AG08396 (cell line): ENCODE data around the gene MAPKBP1.

Source experiments
- DNase-seq: peaks from one replicate; pipeline ENCODE4 v3.0.0; 2012; ENCODE audit warnings: low spot score, mixed read lengths

Gene MAPKBP1

DNA sequence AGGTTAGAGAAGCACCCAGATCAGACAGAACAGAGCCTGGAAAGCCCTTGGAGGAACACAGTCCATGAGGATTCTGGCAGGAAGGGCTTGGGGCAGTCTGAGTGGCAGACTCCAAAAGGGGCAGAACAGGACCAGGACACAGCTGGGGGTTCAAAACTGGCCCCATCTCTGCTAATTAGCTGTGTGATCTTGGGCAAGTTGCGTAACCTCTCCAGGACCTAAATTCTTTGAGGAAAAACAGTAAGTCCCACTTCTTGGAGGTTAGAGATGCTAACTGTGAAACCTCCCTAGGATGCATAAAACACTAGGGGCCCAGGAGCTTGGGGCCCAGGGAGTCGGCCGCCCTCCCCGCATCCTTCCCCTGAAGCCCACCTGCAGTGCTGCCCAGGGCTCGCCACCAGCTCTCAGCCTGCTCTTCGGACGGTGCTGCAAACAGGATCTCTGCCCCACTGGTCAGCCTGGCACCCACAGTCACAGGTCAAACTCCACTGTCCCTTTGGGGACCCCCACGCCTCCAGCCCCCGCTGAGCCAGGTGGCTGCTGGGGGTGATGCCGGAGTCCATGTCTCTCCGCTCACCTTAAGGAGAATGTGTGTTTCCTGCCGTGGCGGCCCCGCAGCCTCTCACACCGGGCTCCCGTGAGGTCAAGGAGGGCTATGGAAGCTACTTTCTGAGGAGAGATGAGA is 76.3 kb downstream of the MAPKBP1 start:
- DNase-seq, result no peak

DNA sequence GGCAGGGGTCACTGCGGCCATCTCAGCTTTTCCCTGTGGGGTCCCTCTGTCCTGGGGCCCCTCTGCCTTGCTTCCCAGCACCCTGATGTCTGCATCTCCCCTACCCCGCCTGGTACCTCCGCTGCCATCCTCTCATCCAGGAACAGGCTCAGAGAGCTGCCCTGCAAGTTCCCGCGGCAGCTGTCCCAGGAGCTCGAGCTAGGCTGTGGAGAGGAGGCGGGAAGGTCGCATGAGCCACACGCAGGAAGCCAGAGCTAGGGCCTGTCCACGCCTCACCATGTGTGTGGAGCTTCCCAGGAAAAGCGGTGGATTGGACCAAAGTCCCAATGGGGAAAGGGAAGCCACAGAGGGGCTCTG is 76.9 kb downstream of the MAPKBP1 start:
- DNase-seq, result no peak

DNA sequence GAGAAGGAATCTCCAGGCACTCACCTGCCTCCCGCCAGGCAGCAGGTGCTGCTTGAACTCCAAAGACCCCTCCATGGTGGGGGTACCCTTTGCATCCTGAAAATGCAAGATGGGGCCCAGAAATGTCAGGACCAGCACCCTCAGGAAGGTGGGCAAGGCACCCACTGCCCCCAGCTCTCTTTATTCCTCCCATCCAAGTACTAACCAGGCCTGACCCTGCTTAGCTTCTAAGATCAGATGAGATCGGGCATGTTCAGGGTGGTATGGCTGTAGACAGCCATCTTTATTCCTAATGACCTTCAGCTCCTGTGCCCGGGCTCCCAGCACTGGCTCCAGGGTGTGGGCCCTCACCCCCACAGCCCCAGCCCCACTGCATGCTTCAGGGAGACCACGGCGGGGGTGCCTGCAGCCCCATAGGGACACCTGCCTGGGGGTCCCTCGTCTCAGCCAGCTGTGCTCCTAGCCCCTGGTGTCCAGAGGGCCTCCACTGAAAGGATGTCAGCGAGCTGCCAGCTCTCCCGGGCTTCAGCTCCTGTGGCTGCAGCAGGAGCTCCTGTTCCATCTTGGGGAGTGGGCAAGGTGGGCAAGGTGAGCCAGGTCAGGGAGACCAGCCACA is 77.6 kb downstream of the MAPKBP1 start:
- no peak for DNase-seq

DNA sequence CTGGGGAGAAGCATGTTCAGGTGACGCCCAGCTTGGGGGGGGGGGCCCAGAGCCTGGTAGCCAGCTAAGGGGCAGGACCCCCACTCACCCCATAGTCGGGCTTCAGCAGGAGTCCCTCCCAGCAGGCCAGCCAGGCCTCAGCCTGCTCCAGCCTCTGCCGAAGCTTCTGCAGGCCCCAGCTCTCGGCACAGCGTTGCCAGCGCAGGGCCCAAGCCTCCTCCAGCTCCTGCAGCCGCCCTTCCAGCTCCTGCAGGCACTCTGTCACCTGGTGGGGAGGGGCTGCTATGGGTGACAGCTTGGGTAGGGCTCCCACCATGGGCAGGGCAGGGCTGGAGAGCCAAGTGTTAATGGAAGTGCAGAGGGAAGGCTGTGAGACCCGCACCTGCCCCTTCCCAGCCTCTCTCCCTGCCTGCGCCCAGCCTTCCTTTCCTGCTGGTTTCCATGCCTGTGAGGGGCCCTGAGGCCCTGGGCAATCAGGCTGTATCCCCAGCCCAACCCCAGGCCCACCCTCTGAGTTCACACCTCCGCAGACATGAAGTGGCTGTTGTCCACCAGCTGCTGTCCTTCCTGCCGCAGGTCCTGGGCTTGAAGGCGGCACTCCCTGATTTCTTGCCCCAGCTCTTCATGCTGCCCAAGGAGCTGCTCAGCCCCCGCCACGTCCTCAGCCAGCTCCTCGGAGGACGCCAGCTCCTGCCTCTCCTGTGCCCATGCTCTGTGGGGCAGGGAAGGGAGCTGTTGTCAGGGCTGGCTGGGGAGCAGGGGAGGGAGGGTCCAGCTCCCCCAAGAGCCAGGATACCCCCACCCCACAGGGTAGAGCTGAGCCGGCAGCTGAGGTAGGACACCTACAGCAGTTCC is 78.7 kb downstream of the MAPKBP1 start:
- no peak for DNase-seq

DNA sequence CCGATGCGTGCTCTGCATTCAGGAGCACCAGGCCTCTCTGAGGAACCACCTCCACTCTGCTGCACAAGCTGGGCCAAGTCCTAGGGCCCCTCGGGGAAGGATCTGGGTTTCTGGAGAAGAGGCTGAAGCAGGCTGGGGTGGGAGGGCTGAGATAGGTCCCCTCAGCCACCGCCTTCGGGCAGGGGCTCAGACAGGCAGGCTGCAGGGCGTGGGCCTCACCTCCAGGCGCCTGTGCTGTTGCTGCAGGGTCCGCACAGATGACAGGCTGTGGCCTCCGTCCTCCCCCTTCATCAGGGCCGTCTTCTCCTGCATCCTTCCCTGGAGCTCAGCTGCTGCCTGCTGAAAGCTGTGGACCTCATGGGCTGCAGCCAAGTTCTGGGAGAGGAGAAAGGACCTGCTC is 79.5 kb downstream of the MAPKBP1 start:
- DNase-seq, result no peak

DNA sequence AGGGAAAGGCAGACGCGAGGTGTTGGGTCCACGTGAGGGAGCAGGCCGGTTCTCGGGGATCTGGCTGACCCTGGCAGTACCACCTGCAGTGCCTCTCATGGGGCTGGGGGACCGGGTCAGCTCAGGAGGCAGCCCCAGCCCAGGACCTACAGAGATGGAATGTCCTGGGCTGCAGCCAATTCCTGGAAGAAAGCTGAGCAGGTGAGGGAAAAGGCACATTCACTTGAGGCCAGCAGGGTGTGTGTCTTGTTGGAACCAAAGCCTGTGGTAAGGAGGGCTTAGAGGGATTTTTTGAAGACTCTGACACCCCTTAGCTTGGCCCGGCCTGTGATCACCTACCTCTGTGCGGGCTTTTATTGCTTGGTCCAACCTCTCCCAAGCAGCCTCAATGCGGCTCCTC is 80.2 kb downstream of the MAPKBP1 start:
- no peak for DNase-seq

DNA sequence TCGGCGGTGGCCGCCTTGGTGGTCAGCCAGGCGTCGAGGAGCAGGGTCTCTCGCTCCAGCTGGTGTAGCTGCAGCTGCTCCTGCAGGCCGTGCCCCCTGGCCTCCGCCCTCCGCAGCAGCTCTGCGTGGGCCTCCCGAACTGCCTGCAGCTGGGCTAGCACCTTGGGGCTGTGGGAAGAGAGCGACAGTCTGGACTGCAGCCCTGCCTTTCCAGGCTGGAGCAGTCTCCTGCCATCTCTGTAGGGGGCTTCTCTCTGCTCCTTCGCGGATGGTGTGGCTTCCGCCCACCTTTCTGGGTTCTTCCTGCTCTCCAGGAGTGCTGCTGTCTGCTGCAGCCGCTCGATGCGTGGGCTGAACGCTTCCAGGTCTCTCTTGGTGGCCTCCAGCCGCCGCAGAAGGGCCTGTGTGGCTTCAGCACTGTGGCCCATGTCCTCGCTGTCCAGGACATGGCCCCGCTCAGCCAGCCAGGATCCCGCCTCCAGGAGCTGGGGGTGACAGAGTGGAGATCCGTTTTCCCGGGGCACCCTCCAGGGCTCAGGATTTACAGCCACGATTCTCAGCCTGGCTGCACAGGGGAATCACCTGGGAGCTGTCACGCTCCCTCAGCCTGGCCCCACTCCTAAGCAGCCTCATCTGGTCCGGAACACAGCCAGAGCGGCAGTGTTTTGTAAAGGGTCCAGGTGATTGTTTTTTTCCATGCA is 81.1 kb downstream of the MAPKBP1 start:
- DNase-seq, result no peak

DNA sequence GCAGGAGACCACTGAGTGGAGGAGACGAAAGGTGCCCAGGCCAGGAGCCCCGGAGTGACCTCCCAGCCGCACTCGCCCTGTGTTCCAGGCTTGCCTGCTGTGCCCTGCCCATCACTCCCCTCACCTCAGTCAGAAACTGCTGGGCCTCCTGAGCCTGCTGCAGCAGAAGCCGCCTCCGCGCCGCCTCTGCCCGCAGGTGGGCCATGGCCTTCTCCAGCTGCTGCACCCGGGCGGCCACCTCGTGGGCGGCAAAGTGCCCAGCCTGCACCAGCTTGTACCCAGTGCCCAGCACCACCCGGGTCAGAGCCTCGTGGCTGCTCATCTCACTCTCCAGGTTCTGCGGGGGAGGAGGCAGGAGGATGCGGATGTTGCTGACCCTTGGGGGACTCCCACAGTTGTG is 82.0 kb downstream of the MAPKBP1 start:
- DNase-seq, result no peak

DNA sequence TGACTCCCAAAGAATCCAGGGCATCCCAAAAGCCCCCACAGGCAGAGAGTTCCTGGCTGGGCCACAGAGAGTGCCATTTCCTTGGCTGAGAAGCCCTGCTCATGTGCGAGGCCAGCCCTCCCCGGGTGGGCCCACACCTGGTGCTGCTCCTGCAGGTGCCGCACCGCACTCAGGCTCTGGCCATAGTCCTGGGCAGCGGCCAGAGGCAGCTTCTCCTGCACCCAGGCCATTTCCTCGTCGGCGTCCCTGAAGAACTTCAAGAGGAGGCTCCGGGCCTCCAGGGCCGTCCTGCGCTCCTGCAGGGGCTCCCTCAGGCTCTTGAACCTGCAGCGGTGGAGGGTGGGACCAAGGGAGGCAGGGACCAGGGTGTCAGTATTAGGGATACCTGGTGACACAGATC is 82.4 kb downstream of the MAPKBP1 start:
- no peak for DNase-seq

DNA sequence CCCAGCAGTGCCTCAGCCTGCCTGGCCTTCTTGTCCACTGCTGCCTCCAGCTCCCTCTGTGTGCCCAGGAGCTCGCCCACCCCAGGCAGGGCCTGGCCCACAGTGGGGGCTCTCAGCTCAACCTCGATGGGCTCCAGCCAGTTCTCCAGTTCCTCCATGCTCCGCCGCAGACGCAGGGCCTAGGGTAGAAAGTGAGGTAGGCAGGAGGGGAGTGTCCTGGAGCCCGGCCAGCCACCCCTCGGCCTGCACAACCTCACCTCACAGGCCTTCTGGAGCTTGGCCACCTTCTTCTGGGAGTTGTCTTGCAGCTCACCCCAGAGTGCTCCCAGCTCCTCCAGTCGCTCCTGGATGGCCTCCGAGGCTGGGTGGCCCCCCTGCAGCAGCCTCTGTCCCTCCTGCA is 83.0 kb downstream of the MAPKBP1 start:
- DNase-seq, result no peak

DNA sequence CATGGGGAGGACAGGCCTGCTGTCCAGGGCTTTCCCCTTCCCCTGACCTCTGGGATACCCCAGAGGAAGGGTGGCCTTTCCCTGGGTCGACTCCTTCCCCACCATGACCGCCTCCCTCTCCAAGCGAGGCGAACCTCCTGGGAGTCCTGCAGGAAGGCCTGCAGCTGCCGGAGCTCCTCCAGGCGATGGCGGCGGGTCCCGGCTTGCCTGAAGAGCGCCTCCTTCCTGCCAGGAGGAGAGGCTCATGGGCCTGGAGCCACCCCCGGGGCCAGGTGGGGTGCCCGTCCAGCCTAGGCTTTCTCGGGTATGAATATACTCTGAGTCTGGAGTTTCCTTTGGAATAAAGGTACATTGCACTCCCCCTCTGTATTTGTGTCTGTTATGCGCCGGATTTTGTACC is 84.5 kb downstream of the MAPKBP1 start:
- DNase-seq, result no peak

DNA sequence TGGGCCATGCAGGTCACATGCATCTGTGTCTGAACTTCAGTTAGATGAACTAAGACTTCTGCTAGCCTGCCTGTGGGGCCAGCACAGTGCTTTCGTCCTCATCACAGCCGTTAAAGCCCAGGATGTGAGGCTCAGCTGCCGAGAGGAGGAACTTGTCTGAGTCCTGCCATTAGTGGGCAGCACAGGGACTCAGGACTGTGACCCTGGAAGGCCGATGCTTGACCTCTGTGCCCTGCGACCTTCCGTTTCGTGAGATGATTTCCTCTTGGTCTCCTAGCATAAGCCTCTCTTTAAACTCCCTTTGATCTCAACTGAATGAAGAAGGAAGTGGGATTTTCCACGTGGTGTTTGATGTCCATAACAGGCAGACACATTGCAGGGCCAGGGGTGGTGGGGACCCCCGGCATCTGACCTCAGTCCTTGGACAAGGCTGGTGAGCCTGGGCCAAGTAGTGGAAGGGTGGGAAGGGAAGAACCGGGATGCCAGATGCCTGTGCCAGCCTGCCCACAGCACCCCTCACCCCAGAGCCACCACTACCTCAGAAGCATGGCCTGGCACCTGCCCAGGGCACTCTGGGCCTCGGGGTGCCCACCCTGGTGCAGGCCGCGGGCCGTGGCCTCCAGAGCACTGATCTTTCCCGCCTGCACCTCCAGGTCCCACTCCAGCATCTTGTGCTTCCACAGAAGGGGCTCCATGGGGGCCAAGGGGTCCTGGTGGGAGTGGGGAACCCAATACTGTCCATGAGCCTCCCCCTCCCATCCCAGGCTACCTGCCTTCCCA is 86.0 kb downstream of the MAPKBP1 start:
- no peak for DNase-seq

DNA sequence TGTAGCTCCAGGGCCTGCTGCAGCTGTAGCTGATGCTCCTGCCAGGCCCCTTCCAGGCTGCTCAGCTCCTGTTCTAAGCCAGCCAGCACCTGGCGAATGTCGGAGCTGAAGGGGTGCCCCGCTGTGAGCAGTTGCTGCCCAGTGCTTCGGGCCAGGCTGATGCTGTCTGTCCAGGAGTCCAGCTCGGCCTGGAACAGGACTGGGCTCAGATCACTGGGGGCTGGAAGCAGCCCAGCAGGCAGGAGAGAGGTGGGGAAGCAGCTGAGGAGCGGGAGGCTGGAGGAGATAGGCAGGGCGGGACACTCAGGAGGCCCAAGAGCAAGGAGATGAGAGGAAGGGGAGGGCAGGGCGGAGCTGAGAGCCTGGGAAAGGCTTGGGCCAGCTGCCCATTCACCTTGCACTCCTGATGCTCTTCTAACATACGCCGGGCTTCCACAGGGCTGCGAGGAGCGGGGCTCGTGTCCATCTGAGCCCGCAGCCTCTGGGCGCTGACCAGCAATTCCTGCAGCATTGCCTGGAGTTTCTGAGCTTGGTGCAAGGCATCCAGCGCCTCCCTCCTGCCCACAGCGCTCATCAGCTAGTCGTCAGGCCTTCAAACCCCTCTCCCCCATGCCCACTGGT is 87.6 kb downstream of the MAPKBP1 start:
- no peak for DNase-seq

DNA sequence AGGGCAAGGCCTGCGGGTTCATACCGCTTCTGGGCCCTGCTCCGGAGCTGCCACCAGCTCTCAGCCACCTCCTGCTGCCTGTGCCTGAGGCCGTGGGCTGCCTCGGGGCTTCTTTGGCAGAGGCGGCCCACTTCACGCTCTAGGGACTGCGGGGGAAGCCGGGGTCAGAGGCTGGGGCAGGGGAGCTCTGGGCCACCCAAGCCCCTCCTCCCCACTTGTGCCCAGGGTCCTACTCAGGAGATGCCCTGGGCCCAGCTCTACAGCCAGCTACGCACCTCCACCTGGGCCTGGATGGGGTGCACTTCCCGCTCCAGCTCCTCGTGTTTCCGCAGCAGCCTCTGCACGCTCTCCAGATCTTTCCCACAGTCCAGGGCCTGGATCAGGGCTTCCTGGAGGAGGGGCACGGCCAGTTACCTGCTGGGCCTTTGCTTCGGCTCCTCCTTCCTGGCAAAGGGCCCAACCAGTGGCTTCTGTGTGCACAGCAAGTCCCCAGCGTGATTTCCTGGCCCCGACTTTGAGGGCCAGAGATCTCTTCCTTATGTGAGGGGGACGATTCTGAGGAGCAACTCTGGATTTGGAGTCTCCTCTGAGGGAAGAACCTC is 88.3 kb downstream of the MAPKBP1 start:
- DNase-seq, result no peak

DNA sequence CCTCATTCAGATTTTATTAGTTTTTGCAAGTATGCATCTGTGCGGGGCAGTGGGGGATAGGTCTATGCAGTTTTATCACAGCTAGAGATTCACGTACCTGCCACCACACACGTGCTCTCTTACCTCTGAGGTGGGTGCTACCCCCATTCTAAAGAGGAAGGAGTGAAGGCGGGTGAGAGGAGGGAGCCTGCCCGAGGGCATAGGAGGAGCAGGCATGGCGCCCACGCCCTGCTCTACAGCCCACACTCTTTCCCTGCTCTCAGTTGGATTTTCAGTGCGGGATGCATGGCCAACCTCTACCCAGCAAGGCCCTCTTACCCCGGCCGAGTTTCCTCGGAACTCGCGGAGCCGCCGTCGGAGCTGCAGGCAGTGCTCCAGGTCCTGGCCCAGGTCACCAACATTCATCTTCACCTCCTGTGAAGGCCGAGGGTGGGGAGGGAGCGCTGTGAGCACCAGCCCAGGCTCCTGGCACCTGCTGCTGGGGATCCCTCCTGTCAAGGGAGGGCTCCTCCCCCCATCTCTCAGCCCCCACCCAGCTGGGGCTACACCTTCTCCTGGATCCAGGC is 91.3 kb downstream of the MAPKBP1 start:
- DNase-seq, result no peak

DNA sequence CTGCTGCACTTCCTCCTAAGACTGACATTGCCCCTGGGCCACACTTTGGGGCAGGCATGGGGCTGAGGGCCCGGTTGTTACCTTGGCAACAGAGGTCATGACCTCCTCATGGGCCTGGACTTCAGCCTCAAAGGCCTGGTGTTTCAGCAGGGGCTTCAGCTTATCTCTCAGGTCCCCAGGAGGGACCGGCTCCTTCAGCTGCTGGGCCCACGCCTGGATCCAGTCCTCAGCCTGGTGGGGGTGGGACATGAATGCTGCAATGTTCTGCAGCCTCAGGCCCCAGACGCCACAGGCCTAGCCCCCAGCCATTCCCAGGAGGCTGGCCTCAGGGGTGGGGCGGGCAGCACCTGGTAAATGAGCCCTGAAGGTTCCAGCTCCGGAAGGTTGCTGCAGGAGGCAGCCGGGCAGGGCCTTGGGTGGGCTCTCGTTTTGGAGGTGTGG is 92.0 kb downstream of the MAPKBP1 start:
- no peak for DNase-seq

DNA sequence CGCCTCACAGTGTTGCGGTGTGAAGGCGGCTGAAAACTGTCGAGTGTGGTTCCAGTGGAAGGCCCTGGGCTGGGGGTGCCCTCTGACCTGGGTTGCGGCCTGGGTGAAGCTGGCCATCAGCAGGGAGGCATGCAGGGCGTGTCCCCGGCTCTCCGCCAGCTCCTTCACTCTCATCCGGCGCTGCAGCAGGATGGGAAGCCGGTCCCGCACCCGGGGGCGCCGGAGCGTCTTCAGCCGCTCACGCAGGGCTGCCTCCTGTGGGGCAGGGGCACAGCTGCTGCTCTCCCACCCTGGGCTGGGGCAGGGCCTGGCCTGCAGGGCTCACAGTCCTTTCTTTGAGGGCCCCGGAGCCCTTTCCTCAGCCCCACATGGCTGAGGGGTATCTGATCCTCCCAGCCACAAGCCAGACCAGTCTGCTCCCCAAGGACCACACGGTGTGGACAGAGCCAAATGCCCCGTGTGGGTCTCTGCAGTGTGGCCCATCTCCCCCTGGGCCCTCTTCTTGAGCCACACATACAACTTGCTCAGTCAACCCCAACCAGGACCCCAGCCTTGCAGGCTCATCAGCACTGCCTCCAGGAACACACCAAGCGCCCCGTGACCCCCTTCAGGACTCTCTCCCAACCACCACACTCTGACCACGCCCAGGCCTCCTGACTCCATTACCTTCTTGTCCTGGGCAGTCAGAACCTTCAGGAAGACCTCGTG is 92.7 kb downstream of the MAPKBP1 start:
- no peak for DNase-seq

DNA sequence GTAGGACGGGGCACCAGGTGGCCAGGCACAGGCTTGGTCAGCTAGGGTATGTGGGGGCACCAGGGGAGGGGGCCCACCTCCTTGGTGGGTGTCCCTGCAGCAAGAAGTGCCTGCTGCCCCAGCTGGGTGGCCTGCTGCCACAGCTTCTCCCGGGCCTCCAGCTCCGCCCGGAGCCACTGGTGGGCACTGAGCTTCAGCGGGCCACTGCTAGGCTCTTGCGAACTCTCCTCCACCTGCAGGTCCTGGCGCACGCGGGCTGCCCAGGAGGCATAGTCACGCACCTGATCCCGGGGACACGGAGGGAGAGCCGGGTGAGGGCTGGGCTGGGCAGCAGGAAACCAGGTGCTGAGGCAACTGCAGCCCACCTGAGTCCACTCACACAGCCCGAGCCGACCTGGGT is 94.0 kb downstream of the MAPKBP1 start:
- no peak for DNase-seq

DNA sequence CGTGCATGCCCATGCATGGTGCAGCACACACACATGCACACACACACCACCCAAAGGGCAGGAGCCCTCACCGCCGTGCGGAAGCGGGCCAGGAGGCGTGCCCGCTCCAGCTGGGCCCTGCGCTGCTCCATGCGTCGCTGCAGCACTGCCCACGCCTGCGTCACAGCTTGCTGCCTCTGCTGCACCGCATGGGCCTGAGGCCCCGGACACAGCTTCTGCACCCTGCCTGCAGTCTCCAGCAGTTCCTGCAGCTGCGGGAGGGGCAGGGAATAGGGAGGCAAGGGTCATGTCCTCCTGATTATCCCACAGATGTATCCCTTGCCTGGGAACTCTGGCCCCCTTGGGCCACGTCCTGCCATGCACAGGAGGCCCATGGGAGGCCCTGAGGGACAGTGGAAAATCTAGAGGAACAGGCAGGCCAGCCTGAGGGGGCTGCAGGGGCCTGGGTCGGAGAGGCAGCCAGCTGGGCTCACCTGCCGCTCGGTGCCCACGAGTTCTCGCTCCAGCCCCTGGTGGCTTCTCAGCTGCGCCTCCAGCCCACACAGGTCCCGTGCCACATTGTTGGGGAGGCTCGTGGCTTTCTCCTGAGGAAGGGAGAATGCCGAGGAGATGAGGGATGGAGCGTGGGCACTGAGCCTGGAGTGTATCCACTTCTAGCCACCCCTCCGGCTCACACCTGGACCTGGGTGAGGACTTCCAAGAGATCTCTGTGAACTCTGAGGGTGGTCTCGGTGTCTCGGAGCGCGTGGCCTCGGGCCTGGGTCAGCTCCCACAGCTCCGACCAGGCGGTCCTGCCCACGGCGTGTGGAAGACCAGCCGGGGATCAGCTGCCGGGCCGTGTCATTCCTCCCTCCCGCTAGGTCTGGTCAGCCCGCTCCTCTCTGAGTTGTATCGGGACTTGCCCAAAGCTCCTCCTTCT is 95.7 kb downstream of the MAPKBP1 start:
- DNase-seq, result no peak
